K562 (cell line): ENCODE measurements around the gene TMEM69. TPM values are rescaled to one million over a fixed set of nuclear protein-coding genes. Genes with fewer than 3 reads are reported as not detected.
A peak's percentile ranks its signal among the peaks of the same experiment; 100 is the strongest.

Source experiments
- ATAC-seq: fragments of 200-7000 bp; cut with Tn5 transposase; 3 replicates; pipeline ENCODE4 v1.9.1; 2020; ENCODE audit warnings: moderate library complexity
- BruUV-seq: library from RNA; stranded (reverse); fragments of 400-500 nt; replicated peaks from 2 replicates; lab custom pipeline; 2021; lab: Mats Ljungman, UMichigan
- CTCF ChIA-PET: fragments of 300-600 bp; formaldehyde crosslinking; extraction: SDS; loops from one replicate; lab custom pipeline; 2021; ENCODE audit warnings: low intra/inter-chr PET ratio; lab: Yijun Ruan, JAX
- POLR2A ChIA-PET: fragments of 300-600, 350-650 bp; sonication (Branson Sonifier 250); formaldehyde crosslinking; extraction: SDS; loops from one replicate; lab custom pipeline; 2021; ENCODE audit warnings: antibody characterized with exemption, inconsistent platforms; lab: Yijun Ruan, JAX
- DNase-seq, 4 experiments: peaks; one replicate each; pipeline versions ENCODE4 v3.0.0 to v3.0.0-alpha.2; 2011 to 2018; ENCODE audit warnings: low spot score in 3 of 4, mixed read lengths in 3 of 4; ENCODE audit errors: extremely low read depth in 1 of 4
- FAIRE-seq: peaks from 2 replicates; lab custom pipeline; 2011; peaks lifted over from hg19 to GRCh38; lab: Jason Lieb, UNC
- H2AFZ ChIP-seq: 2 replicates; pipeline ENCODE4 v1.6.0; 2011; ENCODE audit warnings: low read depth, low read length, control low read depth, inconsistent platforms
- H3K27ac ChIP-seq: fragments of 200-600 bp; 3 replicates; pipeline ENCODE4 v1.8.0; 2011; ENCODE audit warnings: low read depth, mild to moderate bottlenecking, control low read depth, inconsistent platforms, low read length, moderate library complexity, mixed read lengths; ENCODE audit errors: extremely low read depth
- H3K27me3 ChIP-seq, 2 experiments: fragments of 300-600 bp in 1 of 2; 2 replicates in 1 of 2; 3 replicates in 1 of 2; pipeline versions ENCODE4 v1.6.0 to v1.8.0; 2011; ENCODE audit warnings: inconsistent platforms in 2 of 2, low read length in 2 of 2, mild to moderate bottlenecking in 1 of 2, mixed read lengths in 1 of 2, moderate library complexity in 1 of 2; ENCODE audit not compliant: control insufficient read depth in 2 of 2, insufficient read depth in 2 of 2
- H3K36me3 ChIP-seq: fragments of 300-600 bp; 3 replicates; pipeline ENCODE4 v1.8.0; 2011; ENCODE audit warnings: mild to moderate bottlenecking, low read length, inconsistent platforms; ENCODE audit not compliant: control insufficient read depth, insufficient read depth
- H3K4me1 ChIP-seq, 2 experiments: fragments of 200-600 bp in 1 of 2; replicated peaks in 1 of 2; 2 replicates in 1 of 2; 3 replicates in 1 of 2; pipeline versions ENCODE4 v1.5.1 to v1.8.0; 2011; ENCODE audit warnings: inconsistent platforms in 2 of 2, low read length in 2 of 2, mild to moderate bottlenecking in 1 of 2, mixed read lengths in 1 of 2, moderate library complexity in 1 of 2; ENCODE audit not compliant: control insufficient read depth in 2 of 2, insufficient read depth in 2 of 2
- H3K4me2 ChIP-seq: 2 replicates; pipeline ENCODE4 v1.6.1; 2011; ENCODE audit warnings: low read length, control low read depth, inconsistent platforms, mixed read lengths; ENCODE audit not compliant: insufficient read depth
- H3K4me3 ChIP-seq: fragments of 200-600 bp; sonication (generic), shearing (Covaris generic); 2 replicates; pipeline ENCODE4 v1.5.1; 2016; ENCODE audit warnings: control low read depth, inconsistent platforms
- H3K79me2 ChIP-seq: fragments of 200-600 bp; 3 replicates; pipeline ENCODE4 v1.8.0; 2011; ENCODE audit warnings: low read length, inconsistent platforms; ENCODE audit not compliant: control insufficient read depth, insufficient read depth
- H3K9ac ChIP-seq, 2 experiments: 2 replicates each; pipeline versions ENCODE4 v1.6.0 to v1.6.1; 2011; ENCODE audit warnings: low read depth in 2 of 2, low read length in 2 of 2, control low read depth in 1 of 2, inconsistent platforms in 1 of 2, mild to moderate bottlenecking in 1 of 2, mixed read lengths in 1 of 2; ENCODE audit not compliant: insufficient read depth in 1 of 2
- H3K9me1 ChIP-seq: one replicate; pipeline ENCODE4 v1.6.0; 2011; ENCODE audit warnings: inconsistent platforms, mild to moderate bottlenecking, low read length, moderate library complexity; ENCODE audit not compliant: control insufficient read depth, insufficient read depth
- H3K9me3 ChIP-seq: replicated peaks from 2 replicates; pipeline ENCODE4 v1.5.1; 2011; ENCODE audit warnings: low read depth, low read length, inconsistent platforms; ENCODE audit not compliant: control insufficient read depth, insufficient read depth
- H4K20me1 ChIP-seq: replicated peaks from 2 replicates; pipeline ENCODE4 v1.6.1; 2011; ENCODE audit warnings: low read length, inconsistent platforms, mixed read lengths; ENCODE audit not compliant: control insufficient read depth, insufficient read depth
- C11orf30 ChIP-seq: fragments of 450-650 bp; IDR thresholded peaks from 2 replicates; pipeline ENCODE4 v1.6.1; 2016; ENCODE audit warnings: low read depth, mild to moderate bottlenecking
- CC2D1A ChIP-seq: fragments of 450-650 bp; IDR thresholded peaks from 2 replicates; pipeline ENCODE4 v1.6.1; 2017; ENCODE audit warnings: mild to moderate bottlenecking
- E2F3 ChIP-seq: fragments of 250-450 bp; sonication (Bioruptor Pico); IDR thresholded peaks from 2 replicates; pipeline ENCODE4 v1.4.0; 2020; ENCODE audit warnings: mild to moderate bottlenecking
- EWSR1 ChIP-seq: fragments of 450-650 bp; IDR thresholded peaks from 2 replicates; pipeline ENCODE4 v1.6.1; 2018; ENCODE audit warnings: borderline replicate concordance, mild to moderate bottlenecking, low read depth, moderate library complexity; ENCODE audit not compliant: partially characterized antibody
- HINFP ChIP-seq: fragments of 450-650 bp; conservative IDR thresholded peaks from 2 replicates; pipeline ENCODE4 v1.6.1; 2016; ENCODE audit warnings: missing genetic modification characterization, low read depth, mild to moderate bottlenecking, control low read depth, missing compliant biosample characterization
- MAFF ChIP-seq: IDR thresholded peaks from 2 replicates; pipeline ENCODE4 v1.6.1; 2012; ENCODE audit warnings: low read length, improper control_type of control experiment
- MAFK ChIP-seq: IDR thresholded peaks from 2 replicates; pipeline ENCODE4 v1.6.1; 2011; ENCODE audit warnings: low read length, improper control_type of control experiment
- NFXL1 ChIP-seq: fragments of 450-650 bp; formaldehyde crosslinking; IDR thresholded peaks from 2 replicates; pipeline ENCODE4 v1.4.0; 2021; ENCODE audit warnings: mild to moderate bottlenecking
- PCBP1 ChIP-seq: fragments of 200-400 bp; formaldehyde crosslinking; IDR thresholded peaks from 2 replicates; pipeline ENCODE4 v1.6.1; 2018; ENCODE audit warnings: mild to moderate bottlenecking, low read depth, low read length; ENCODE audit not compliant: poor library complexity, severe bottlenecking
- POLR2A ChIP-seq: fragments of 450-650 bp; conservative IDR thresholded peaks from 2 replicates; pipeline ENCODE4 v1.6.1; 2016
- RERE ChIP-seq: sonication (generic); formaldehyde crosslinking; IDR thresholded peaks from 2 replicates; pipeline ENCODE4 v1.8.0; 2023; ENCODE audit warnings: missing genetic modification reagents, mild to moderate bottlenecking, borderline replicate concordance
- TSHZ1 ChIP-seq: fragments of 250-450 bp; sonication (Bioruptor Pico); IDR thresholded peaks from 2 replicates; pipeline ENCODE4 v1.4.0; 2020; ENCODE audit warnings: mild to moderate bottlenecking, moderate library complexity
- ZBTB17 ChIP-seq: fragments of 450-650 bp; formaldehyde crosslinking; IDR thresholded peaks from 2 replicates; pipeline ENCODE4 v1.4.0; 2020; ENCODE audit warnings: mild to moderate bottlenecking
- ZNF316 ChIP-seq: fragments of 450-650 bp; IDR thresholded peaks from 2 replicates; pipeline ENCODE4 v1.6.1; 2016
- WGBS: fragments of 100-300 bp; shearing (Covaris generic); methylation state at CpG from one replicate; pipeline ENCODE4 v1.1.6; 2016; ENCODE audit warnings: low coverage, mixed read lengths; ENCODE audit not compliant: insufficient coverage; ENCODE audit errors: missing lambda C conversion rate; 5-methylcytosine and 5-hydroxymethylcytosine counted together
- in situ Hi-C: fragments of 300-500 bp; cut with MboI; formaldehyde crosslinking; loops from 4 replicates; pipeline ENCODE4 v1.15.0; 2018; ENCODE audit warnings: inconsistent platforms, mixed read lengths
- intact Hi-C: fragments of 100-400 bp; cut with micrococcal nuclease; formaldehyde crosslinking; loops from 2 replicates; pipeline ENCODE4 v1.14.2; 2022
- polyA plus RNA-seq, 8 experiments: library from polyadenylated mRNA; depleted of rRNA in 4 of 8; stranded (reverse) in 5 of 8; unstranded in 3 of 8; fragments of >200 nt; fragmentation: Nextera tagmentation in 2 of 8; fragmentation: Illumina TruSeq in 1 of 8; extraction: Ambion mirVana in 2 of 8; extraction: Trizol in 1 of 8; gene quantifications; 2 replicates each; pipeline versions ENCODE4 v1.2.1 to v1.2.3, GENCODE V29; 2011 to 2014; ENCODE audit warnings: inconsistent platforms in 1 of 8, missing spikeins in 1 of 8
- total RNA-seq, 7 experiments: library from RNA; depleted of rRNA in 6 of 7; stranded (reverse); fragments of >200 nt in 6 of 7; fragmentation: Illumina TruSeq in 2 of 7; extraction: Trizol in 2 of 7; gene quantifications; 2 replicates each; pipeline versions ENCODE4 v1.2.1 to v1.2.3, GENCODE V29; 2011 to 2021; ENCODE audit warnings: low replicate concordance in 1 of 7

Gene TMEM69
- total and polyA plus RNA-seq, 9 of the 15 experiments (the other 6 are each of a cell fraction or from before 2014, with no cell fraction given): 47.3 to 248 (median 103) TPM

- Histone ChIP-seq H3K4me3 (no peak overlapping the region), H3K27me3 (no peaks in the 10 kb centered on the region), H3K36me3 (0 out of 3 replicates have a peak, but pooled peaks cover 3% of the 10 kb centered on the region), H3K9ac (no peak overlapping the region), H3K79me2 (no peaks in the 10 kb centered on the region), H4K20me1 (no peaks in the 10 kb centered on the region), H2AFZ (no peak overlapping the region), H3K4me1 (no peaks in the 10 kb centered on the region), H3K4me2 (no peak overlapping the region), H3K9me1 (no peaks in the 10 kb centered on the region), H3K27ac (no peak overlapping the region), H3K9me3 (no peaks in the 10 kb centered on the region)
- 63% methylated on average over 3 of the region's 3 CpGs for WGBS
- BruUV-seq: no TSS peak
- DNase-seq (no peak), ATAC-seq (no peak), FAIRE-seq (no peak)
- POLR2A ChIA-PET: interaction anchor here (1.0 to 1.5 kb wide), 2 partner anchors 9 to 12 kb away, joined by 3 to 4 read pairs; no protein-coding TSS in a partner anchor
- CTCF ChIA-PET: no interaction called here
- in situ Hi-C loops (no loop called here), intact Hi-C loops (no loop called here)
- TF ChIP-seq ZNF316: peak; percentile 71
- TF ChIP-seq PCBP1: no peak
- no peak for TF ChIP-seq ZBTB17 (CRISPR knock-in tag)
- no peak for TF ChIP-seq EWSR1
- TF ChIP-seq HINFP (tag): no peak
- no peak for TF ChIP-seq E2F3 (CRISPR knock-in tag)
- peak; percentile 32; the same call in 1 of the 2 replicates for TF ChIP-seq C11orf30
- TF ChIP-seq TSHZ1 (CRISPR knock-in tag): no peak
- peak; percentile 64 for TF ChIP-seq MAFF
- TF ChIP-seq POLR2A: no peak
- TF ChIP-seq MAFK: peak; percentile 23; the same call in 1 of the 2 replicates
- TF ChIP-seq RERE: no peak
- no peak for TF ChIP-seq CC2D1A
- TF ChIP-seq NFXL1 (CRISPR knock-in tag): no peak
Observed at GRCh38 chr1:45716700-45717099, 28.7 kb downstream of the TMEM69 start.
